SW 1271 (cell line): ENCODE results near the gene GUCD1.

Source experiments
- DNase-seq, 2 experiments: peaks; one replicate each; lab custom pipeline; 2025; lab: John Stamatoyannopoulos, UW

GUCD1 gene

DNA sequence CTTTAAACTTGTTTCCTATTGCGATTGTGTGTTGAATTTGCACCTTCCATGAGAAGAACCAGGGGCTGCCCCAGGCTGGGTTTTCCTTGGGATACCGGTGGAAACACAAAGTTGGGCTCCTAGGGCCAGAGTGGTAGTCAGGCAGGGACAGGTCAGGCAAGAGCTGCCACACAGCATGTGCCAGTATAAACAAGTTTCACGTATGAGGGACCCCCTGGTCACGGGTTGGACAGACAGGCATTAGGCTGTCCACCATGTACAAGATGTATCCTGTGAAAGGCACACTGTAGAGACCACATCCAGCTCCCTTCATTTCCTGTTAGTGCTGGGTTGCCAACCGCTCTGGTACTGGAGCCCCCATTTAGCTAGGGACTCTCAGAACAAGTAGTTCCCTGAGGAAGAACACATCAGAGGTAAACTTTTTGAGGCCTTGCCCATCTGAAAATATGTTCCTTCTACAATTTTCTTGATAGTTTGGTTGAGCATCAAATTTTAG, 51.0 kb downstream of the GUCD1 start:
- no peak for DNase-seq

DNA sequence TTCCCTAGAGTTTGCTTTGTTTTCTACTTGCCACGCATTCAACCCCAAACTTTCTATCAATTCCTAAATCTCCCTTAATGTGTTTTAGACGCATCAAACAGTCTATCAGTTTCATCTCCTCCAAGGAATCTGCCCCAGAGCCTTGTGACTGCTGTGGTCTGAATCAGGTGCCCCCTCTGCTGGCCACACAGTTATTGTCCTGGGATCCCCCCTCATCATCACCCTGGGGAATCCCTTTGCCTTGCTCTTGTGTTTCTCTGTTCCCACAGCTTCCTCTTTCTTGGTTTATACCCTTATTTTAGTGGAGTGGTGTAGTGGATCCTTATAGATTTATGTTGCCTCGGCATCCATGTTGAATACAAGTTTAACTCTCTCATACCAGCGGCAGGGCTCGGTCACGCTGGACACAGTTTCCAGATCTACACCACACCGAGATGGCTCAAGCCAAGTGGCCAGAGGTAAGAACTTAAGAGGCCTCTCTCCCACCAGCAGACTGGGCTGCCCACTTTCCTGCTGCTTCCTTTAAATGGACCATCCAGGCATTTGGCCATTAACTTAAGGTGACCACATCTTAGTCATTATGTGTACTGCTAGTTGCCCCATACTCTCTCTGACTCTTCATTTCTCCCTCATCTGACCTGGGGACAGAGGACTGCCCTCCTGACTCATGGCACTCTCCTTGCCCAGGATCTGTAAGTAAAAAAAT, 51.6 kb downstream of the GUCD1 start:
- DNase-seq = peak in 1 of 2 experiments; percentile 18

DNA sequence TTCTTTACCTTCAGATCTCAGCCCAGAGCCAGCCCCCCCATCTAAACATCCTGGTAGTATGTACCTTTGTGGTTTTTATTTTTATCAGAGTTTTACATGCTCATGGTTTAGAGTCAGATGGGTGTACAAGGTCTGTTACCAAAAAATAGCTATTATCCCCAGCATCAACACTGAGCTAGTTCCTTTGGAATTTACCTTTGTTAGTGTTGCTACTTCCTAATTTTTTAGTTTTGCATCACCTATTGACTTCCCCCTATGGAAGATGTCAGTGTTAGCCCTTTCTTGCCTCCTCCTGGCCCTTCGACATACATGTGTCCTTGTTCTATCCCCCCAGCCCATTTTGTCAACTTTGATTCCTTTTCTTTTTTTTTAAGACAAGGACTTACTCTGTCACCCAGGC, 52.4 kb downstream of the GUCD1 start:
- DNase-seq = no peak

DNA sequence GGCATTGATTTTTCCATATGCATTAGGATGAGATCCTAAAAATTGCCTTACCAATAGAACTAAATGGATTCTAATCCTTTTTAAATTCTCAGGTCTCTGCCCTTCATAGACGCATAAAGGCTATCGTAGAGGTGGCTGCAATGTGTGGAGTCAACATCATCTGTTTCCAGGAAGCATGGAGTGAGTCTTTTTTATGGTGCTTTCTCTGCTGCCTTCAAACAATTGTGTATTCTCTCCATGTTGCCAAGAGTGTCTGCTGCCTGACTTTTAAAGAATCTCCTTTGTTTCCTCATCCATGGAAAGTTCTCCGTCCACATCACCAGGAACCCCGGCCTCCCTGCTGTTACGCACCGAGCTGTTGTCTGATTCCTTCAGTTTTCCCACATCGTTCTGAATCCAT, 52.9 kb downstream of the GUCD1 start:
- no peak for DNase-seq

DNA sequence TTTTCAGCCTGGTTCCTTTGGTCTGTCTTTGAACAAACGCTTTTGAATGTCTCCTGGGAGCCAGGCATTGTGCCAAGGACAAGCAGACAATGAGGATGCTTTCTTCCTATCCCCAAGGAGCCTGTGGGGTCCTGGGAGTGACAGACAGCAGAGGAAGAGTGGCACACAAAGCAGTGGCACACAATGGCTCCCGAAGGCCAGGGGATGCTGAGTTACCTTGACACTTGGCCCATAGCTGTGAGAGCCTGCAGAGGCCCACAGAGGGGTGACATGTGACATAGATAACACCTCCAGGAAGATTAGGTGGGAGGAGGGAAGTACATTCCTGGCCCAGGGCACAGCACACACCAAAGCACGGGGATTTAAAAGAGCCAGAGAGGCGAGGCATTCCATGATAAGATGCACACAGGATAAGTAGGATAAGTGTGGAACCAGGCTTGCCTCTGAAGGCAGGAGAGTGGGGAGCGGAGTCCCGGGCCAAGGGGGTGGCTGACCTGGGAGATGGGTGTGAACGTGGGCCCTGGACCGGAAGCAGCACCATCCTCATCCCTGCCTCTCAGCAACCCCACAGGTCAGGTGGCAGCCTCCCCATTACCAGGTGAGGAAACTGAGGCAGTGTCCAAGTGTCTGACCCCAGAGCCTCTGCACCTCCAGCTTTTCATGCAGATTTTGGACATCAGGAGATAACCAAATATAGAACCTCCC, 53.5 kb downstream of the GUCD1 start:
- DNase-seq = no peak

DNA sequence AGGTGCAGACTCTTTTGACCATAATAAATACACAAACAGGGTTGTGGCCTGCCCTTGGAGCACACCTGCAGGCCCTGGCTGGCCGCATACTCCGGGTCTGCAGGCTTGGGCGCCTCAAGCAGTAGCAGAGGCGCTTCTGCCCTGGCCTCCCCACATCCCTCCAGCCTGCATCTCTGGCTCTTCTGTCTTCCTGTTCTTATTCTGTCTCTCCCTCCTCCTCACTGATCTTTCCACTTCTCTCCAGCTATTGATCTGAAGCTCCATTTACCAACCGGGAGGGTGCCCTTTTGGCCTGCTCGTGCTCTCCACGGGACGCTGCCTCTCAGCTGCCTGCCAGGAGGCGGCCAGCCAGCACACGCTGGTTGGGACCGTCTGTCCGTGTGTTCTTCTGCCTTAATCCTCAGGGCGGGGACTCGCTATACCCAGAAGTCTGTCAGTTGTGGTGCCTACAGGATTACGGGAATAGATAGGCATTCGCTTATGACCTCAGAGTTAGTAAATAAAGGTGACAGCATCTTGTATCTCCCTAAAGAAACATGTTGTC, 54.6 kb downstream of the GUCD1 start:
- DNase-seq = no peak

DNA sequence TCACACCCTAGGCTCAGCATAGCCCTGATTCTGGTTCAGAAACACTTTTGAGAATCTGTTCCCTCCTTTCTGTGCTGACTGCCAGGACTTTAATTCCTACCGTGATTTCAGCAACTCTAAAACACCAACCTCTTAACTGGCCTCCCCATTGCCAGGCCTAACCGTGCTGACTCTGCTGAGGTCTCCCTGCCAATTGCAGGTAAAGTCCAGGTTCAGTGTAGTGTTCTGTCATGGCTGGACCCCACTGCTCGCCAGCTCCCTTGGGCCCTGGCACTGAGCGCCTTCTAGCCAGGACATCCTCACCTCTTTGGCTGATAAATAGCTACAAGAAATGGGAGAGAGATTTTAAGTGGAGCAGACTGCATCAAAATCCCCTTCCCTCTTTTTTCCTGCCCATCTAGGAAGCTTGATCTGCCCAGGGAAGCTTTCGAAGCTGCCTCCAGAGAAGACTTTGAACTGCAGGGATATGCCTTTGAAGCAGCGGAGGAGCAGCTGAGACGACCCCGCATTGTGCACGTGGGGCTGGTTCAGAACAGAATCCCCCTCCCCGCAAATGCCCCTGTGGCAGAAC, 55.1 kb downstream of the GUCD1 start:
- DNase-seq = no peak

DNA sequence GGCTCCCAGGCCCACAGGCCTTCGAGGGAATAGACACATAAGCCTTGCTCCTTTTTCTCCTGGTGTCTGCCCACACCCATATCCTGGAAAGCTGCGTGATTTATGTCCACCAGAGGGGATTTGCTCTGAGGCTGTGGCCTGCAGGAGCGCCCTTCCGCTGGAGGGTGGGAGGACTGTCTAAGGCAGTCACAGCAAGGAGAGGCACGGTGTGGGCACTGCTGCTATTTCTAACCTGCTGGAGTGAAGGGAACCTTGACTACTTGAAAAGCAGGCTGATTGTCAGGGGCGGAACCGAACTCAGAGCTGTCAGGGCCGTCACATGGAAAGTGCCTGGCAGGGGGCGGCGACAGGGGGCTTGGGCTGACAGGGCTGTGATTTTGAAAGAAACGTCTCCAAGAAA, 56.1 kb downstream of the GUCD1 start:
- DNase-seq = no peak

DNA sequence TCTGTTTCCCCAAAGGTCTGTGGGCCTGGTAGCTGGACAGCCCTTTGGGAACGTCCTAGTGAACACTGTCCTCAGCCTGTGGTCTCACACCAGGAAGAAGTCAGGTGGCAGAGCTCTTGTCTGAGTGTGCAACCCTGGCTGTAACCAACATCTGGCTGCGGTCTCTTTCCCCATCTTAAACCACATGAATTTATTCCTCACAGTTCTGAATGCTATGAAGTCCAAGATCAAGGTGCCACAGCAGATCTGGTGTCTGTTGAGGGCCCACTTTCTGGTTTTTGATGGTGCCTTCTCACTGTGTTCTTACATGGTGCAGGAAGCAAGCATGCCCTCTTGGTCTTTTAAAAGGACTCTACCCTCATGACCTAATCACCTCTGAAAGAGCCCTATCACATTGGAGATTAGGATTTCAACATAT, 57.1 kb downstream of the GUCD1 start:
- no peak for DNase-seq

DNA sequence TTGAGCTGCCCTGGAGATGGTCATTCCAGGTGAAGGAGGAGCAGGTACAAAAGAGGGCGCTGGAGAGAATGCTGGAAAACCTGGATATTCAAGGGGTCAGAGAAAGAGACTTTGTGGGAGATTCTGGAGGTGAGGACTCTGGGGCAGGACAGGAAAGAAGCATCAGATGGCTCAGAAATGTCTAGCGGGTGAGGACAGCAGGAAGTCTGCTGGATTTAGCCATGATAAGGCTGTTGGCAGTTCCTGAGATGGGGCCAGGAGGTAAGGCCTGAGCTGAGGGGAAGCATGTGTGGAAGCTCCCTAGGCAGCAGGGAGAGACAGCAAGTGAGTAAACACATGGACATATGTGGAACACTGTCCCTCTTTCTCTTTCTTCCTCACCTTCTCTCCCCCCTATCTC, 58.3 kb downstream of the GUCD1 start:
- DNase-seq = no peak

DNA sequence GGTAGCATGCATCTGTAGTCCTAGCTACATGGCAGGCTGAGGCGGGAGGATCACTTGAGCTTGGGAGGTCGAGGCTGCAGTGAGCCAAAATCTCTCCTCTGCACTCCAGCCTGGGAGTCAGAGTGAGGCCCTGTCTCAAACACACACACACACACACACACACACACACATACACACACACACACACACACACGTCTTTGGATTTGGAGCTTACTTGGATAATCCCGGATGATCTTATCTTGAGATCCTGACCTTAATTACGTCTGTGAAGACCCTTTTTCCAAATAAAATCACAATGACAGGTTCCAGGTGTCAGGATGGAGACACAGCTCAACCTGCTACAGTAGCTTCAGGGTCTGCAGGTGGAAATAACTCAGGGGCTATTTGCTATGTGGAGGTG, 58.7 kb downstream of the GUCD1 start:
- DNase-seq = no peak

DNA sequence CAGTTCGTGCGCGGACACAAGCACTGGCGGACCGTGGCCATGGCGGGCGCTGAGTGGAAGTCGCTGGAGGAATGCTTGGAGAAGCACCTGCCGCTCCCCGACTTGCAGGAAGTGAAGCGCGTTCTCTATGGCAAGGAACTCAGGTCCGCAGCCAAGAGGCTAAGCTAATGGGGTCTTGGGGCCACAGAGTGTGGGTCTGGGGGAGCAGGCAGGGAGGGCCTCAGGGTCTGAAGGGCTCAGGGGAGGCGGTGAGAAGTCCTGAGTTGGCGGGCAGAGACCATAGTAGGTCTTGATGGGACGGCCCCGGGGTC, 59.6 kb downstream of the GUCD1 start:
- DNase-seq = no peak

DNA sequence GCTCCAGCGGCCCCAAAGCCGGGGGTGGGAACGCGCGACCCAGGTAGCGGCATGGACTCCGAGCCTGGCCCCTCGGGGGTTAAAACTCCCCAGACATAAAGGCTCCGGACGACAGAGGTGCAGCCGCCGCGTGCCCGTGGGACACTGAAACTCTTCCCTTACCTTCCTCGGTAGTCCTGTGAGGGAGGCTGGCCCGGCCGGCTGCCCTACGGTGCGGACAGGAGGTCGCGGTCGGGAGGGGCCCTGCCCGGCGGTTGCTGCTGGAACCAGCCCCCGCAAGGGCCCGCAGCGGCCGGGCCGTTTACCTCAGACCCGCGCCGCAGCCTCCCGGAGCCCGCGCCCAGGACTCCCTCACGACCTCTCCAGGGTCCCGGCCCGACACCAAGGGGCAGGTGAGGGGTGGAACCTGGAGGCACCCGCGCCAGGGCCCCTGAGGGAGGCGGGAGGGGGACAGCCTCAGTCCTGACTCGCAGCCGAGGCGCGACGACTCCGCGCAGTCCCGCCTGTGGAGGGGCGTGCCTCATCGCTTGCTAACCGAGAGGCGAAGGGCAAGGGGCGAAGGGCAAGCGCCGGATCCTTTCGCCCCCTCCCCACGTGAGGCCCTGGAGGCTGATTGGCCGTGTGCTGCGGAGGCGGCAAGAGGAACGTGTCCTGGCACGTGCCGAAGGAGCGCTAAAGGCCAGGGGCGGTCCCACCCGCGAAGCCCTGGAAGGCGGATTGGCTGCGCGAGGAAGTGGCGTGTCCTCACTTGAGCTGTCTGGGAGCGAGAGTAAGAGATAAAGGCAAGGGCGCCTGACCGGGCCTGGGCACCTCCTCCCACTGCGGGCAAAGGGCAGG, 60.2 kb downstream of the GUCD1 start, which contains the start of gene UPB1:
Gene UPB1, plus strand, starts transcription at position 805 of the 837 bp plus-strand sequence. CDS start 72 bp downstream, outside the sequence.
- DNase-seq = no peak

DNA sequence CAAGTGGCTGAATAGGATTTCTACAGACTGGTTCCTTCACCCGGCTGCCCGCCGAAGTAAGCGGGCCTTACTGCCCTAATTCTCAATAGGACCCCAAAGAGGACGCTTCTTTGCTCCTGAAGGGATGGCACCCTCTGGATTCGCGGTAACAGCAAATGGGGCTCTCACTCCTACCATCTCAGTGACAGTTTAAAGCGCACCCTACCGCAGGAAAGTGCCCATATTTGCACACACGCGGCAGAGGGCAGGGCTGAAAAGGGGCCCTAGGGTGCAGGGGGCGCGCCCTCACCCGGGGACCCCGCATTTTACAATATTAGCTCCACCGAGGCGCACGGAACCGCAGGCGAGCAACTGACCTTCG, 60.8 kb downstream of the GUCD1 start:
- no peak for DNase-seq

DNA sequence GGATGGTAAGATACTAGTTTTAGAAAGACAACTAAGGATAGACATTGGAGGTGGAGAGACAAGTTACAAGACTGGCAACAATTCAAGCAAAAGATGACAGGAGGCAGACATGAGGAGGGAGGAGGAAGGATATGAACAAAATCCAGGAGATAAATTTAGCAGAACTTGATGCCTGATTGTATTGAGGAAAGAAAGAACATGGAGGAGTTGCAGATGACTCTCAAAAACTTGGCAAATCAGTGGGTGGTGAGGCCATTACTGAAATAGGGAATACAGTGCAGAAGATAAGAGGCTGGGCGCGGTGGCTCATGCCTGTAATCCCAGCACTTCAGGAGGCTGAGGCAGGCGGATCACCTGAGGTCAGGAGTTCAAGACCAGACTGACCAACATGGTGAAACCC, 62.5 kb downstream of the GUCD1 start:
- DNase-seq = no peak
